Activated T-cell treated with anti-CD3 and anti-CD28 coated beads, Interleukin-2, amount 50 U/mL, for 24 hours (primary cell): ENCODE data around the gene OPN1MW3.

Experiments
- DNase-seq: peaks from one replicate; pipeline ENCODE4 v3.0.0-alpha.2; 2020
- H3K27ac Mint-ChIP-seq: 2 replicates; pipeline ENCODE4 v1.8.0; 2020; ENCODE audit warnings: mild to moderate bottlenecking, mixed read lengths
- H3K27me3 Mint-ChIP-seq: 2 replicates; pipeline ENCODE4 v1.8.0; 2020; ENCODE audit warnings: mixed read lengths
- H3K36me3 Mint-ChIP-seq: 2 replicates; pipeline ENCODE4 v1.8.0; 2020; ENCODE audit warnings: low read depth, mixed read lengths
- H3K4me1 Mint-ChIP-seq: 2 replicates; pipeline ENCODE4 v1.8.0; 2020; ENCODE audit warnings: low read depth, mixed read lengths
- H3K4me3 Mint-ChIP-seq: 2 replicates; pipeline ENCODE4 v1.8.0; 2020; ENCODE audit warnings: mild to moderate bottlenecking, moderate library complexity, mixed read lengths
- H3K9me3 Mint-ChIP-seq: 2 replicates; pipeline ENCODE4 v1.8.0; 2020; ENCODE audit warnings: mixed read lengths

Gene OPN1MW3

DNA sequence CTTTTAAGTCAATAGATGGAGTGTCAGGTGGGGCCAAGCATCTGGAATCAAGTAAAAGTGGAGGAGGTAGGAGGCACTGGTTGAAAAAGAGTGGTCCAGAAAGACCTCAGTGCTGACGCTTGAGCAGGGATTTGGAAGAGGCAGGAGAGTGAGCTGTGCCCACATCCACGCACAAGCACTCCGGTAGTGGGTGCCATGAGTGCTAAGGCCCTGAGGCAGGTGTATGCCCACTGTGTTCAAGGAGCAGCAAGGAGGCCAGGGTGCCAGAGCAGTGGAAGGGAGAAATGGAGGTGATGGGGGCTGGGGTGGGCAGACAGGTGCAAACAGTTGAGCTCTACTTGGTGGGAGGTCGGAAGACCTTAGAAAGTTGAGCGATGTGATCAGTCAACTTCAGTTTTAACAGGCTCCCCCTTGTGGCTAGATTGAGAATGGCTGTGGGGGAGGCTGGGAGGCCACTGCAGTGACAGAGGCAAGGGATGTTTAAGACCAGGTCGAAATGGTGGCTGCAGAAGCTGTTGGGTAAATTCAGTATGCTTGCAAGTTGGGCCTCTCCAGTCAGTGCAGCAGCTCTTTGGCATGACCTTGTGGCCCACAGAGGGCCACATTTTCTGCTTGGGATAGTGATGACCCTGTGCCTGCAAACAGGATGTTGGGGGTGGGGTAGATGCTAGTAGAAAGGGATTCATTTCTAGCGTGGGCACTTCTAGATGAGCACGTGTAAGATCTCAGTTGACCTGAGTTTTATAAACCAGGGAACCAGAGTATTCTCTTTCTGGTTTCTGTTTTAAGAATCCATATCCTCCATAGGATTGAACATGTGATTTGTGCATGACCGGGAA, 50.9 kb downstream of the OPN1MW3 start:
- peak overlapping the region; percentile 53 for H3K27ac Mint-ChIP-seq
- DNase-seq = peak; percentile 85

DNA sequence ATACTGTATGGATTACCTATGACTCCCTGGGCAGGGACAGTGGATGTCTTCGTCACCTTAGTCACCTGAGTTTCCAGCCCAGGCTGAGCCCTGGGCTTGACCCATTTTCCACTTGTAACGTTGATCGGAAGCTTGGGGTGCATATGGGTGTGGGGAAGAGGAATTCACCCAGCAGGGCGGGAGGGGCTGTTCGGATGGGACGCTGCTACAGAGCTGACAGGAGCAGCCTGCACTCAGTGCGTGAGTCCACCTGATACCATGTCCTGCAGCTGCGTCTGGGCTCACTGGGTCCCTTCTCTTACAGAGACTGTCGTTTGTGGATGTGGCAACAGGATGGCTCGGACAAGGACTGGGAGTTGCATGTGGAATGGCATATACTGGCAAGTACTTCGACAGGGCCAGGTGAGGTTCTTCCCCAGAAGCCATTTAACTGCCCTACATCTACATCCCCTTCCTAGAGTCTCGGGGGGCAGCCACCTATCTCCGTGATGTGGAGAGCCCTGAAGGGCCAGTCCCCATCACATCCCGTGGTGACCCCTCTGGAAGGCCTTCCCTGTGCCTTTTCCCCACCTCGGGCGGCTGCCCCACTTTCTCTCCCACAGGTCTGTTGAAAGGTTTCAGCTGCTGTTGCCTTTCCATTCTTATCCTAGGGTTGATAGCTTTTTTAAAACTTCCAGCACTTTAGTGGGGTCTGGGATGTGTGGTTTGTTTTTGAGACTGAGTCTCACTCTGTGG, 51.8 kb downstream of the OPN1MW3 start:
- no peak overlapping the region for H3K27ac Mint-ChIP-seq
- DNase-seq = no peak
- no peak overlapping the region for H3K4me3 Mint-ChIP-seq

More for the DNA sequence above, 50.9 kb downstream of the OPN1MW3 start:
- Mint-ChIP-seq H3K9me3 (no peaks in the 10 kb centered on the region), H3K4me3 (no peak overlapping the region), H3K27me3 (peaks cover 37% of the 10 kb centered on the region), H3K36me3 (no peaks in the 10 kb centered on the region), H3K4me1 (peaks cover 46% of the 10 kb centered on the region)

DNA sequence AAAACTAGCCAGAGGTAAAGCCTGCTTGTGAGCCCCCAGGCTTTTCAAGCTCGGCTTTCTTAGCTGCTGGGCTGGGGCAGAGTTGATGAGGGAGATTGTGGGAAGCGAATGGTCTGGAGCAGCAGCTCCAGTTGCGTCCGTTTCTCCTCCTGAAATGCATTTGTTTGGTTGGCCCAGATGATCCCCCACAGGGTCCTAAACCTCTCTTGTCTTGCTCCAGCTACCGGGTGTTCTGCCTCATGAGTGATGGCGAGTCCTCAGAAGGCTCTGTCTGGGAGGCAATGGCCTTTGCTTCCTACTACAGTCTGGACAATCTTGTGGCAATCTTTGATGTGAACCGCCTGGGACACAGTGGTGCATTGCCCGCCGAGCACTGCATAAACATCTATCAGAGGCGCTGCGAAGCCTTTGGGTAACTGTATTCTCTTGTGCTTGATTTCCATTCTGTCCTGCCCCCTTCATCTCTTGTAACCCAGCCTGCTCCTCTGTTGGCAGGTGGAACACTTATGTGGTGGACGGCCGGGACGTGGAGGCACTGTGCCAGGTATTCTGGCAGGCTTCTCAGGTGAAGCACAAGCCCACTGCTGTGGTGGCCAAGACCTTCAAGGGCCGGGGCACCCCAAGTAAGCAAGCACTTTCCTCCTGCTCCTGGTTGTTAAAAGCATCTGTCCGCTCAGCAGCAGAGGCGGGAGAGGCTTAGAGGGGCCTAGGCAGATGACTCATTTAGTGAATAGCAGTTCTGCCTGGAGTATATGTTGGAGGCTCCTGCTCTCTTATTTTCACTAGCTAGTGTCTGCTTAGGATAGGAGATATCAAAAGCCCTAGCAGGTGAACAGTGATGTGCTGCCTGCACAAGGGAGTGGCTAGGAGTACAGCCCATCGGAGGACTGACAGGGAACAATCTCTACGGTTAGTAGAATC, 53.5 kb downstream of the OPN1MW3 start:
- H3K9me3 Mint-ChIP-seq = no peaks in the 10 kb centered on the region
- no peak for DNase-seq
- peaks cover 64% of the 10 kb centered on the region for H3K4me1 Mint-ChIP-seq
- H3K4me3 Mint-ChIP-seq = no peak overlapping the region
- H3K27me3 Mint-ChIP-seq = peaks cover 25% of the 10 kb centered on the region
- H3K36me3 Mint-ChIP-seq = no peaks in the 10 kb centered on the region
- no peak overlapping the region for H3K27ac Mint-ChIP-seq

More for the DNA sequence above, 51.8 kb downstream of the OPN1MW3 start:
- no peaks in the 10 kb centered on the region for H3K9me3 Mint-ChIP-seq
- H3K4me1 Mint-ChIP-seq = peaks cover 55% of the 10 kb centered on the region
- no peaks in the 10 kb centered on the region for H3K36me3 Mint-ChIP-seq
- H3K27me3 Mint-ChIP-seq = peaks cover 34% of the 10 kb centered on the region

DNA sequence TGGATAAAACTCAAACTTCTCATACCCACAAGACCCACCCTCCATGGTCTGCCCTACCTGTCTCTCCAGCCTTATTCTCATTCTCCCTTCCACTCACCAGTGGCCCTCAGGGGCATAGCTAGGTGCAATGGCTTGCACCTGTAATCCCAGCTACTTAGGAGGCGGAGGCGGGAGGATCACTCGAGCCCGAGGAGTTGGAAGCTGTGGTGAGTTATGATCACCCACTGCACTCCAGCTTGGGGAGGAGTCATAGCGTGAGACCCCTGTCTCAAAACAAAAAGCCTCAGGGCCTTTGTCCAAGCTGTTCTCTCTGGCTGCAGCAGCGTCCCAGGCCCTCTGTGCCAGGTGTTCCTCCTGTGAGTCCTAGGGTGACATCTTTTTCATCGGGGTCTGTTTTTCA, 54.7 kb downstream of the OPN1MW3 start:
- Mint-ChIP-seq H3K27me3 (peaks cover 23% of the 10 kb centered on the region), H3K4me1 (peaks cover 66% of the 10 kb centered on the region), H3K36me3 (no peaks in the 10 kb centered on the region), H3K27ac (no peak overlapping the region), H3K9me3 (no peaks in the 10 kb centered on the region), H3K4me3 (no peak overlapping the region)
- DNase-seq = no peak

DNA sequence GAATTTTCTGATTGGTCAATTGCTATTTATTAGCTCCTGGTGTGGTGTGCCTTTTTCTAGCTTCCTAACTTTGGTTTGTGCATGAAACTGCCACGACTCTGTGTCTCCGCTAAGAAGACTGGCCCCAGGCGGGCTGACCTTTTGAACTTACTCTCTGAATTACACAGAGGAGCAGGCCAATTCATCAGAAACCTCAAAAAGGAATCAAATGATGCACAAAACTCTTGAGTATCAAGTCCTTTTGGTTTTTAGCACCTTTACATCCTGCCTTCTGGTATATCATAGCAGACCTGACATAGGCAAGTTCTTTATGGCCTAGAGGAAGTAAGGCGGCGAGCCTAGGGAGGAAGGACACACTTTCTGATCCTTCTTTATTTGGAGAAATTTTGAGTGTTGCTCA, 55.8 kb downstream of the OPN1MW3 start:
- H3K4me1 Mint-ChIP-seq = peaks cover 66% of the 10 kb centered on the region
- no peaks in the 10 kb centered on the region for H3K9me3 Mint-ChIP-seq
- peak overlapping the region; percentile 37 for H3K4me3 Mint-ChIP-seq
- H3K36me3 Mint-ChIP-seq = no peaks in the 10 kb centered on the region
- peaks cover 30% of the 10 kb centered on the region for H3K27me3 Mint-ChIP-seq
- no peak for DNase-seq
- H3K27ac Mint-ChIP-seq = peak overlapping the region; percentile 77

DNA sequence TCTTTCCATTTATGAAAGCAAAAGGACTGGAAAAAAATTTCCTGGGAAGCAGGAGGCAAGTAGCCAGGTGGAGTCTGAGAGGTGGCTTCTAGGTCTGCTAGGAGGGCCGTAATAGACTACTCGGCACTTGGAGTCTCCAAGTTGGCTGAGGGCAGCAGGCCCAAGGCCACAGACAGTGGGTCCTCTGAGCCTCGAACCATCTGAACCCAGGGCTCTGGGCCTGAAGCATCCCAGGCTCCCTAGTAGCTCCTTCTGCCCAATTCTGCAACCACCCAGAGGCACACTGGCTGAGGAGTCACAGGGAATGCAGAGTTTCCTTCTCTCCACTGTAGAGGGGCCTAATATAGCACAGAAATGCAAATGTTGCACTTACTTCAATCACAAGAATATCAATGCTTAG, 58.0 kb downstream of the OPN1MW3 start:
- Mint-ChIP-seq H3K36me3 (no peaks in the 10 kb centered on the region), H3K4me1 (peaks cover 58% of the 10 kb centered on the region), H3K27ac (no peak overlapping the region)

DNA sequence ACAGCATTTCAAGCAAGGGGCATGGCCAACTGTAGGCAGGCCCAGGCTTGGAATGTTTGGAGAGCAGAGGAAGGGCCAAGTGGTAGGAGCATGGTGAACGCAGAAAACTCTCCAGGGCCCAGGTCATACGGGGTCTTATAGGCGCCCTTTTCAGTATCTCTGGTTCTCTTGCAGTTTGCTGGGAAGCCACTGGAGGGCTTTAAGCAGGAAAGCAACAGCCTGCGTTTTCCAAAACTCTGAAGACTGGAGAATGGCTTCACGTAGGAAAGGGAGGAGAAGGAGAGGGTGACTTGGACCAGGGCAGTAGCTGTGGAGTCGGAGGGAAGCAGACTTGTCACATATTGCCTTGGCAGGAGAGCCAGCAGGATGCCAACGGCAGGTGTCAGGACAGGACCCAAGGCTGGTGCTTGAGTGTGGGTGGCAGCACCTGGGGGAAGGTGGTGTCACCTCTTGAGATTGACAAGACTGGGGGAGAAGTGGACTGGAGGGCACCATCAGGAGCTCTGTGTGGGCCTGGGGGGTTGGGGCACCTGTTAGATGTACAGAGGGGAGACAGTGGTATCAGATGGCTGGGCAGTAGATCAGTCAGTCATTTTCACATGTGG, 60.1 kb downstream of the OPN1MW3 start:
- H3K4me3 Mint-ChIP-seq = no peak overlapping the region
- no peak for DNase-seq

More for the DNA sequence above, 58.0 kb downstream of the OPN1MW3 start:
- no peak for DNase-seq
- no peak overlapping the region for H3K4me3 Mint-ChIP-seq
- H3K27me3 Mint-ChIP-seq = peaks cover 37% of the 10 kb centered on the region
- H3K9me3 Mint-ChIP-seq = no peaks in the 10 kb centered on the region

DNA sequence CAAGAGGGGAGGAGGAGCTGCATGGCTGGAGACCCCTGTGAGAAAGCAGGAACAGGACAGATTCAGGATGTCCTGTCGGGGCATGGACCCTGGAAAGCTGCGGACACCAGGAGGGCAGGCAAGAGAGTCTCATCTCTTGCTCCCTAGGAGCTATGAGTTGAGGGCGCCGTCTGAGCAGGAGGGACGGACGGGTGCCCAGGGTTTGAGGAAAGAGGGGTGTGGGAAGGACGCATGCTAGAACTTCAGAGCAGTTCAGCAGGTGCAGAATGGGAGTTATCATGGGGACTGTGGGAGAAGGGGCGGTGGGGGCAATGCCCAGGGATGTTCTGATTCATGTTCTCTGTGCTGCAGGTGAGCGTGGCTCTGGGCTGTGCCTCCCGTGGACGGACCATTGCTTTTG, 63.0 kb downstream of the OPN1MW3 start:
- DNase-seq = no peak
- Mint-ChIP-seq H3K4me3 (no peak overlapping the region), H3K27ac (no peak overlapping the region)

More for the DNA sequence above, 60.1 kb downstream of the OPN1MW3 start:
- peaks cover 33% of the 10 kb centered on the region for H3K27me3 Mint-ChIP-seq
- no peak overlapping the region for H3K27ac Mint-ChIP-seq
- H3K9me3 Mint-ChIP-seq = no peaks in the 10 kb centered on the region
- no peaks in the 10 kb centered on the region for H3K36me3 Mint-ChIP-seq
- H3K4me1 Mint-ChIP-seq = peaks cover 54% of the 10 kb centered on the region

More for the DNA sequence above, 63.0 kb downstream of the OPN1MW3 start:
- Mint-ChIP-seq H3K4me1 (peaks cover 27% of the 10 kb centered on the region), H3K36me3 (no peaks in the 10 kb centered on the region), H3K27me3 (peaks cover 37% of the 10 kb centered on the region), H3K9me3 (no peaks in the 10 kb centered on the region)
